ENCODE measurements around the gene ADCY10.
"Not testable (repeated sequence)": the region's sequence is repeated elsewhere in the genome, so short reads cannot be mapped to it uniquely, and the experiment has no call there.

The ADCY10 gene

GRCh38 chr1:167927046-167927754 is 13.3 kb upstream of the ADCY10 start:
- DNase-seq, result no peak

- DNase-seq, result no peak
Measured at GRCh38 chr1:167926486-167926997, 12.6 kb upstream of the ADCY10 start.

GRCh38 chr1:167924543-167925231 is 10.8 kb upstream of the ADCY10 start:
- DNase-seq, result no peak

GRCh38 chr1:167924102-167924501 is 10.2 kb upstream of the ADCY10 start:
- no peak for DNase-seq

- DNase-seq, result no peak
Measured at GRCh38 chr1:167923324-167924056, 9.6 kb upstream of the ADCY10 start.

- DNase-seq, result no peak
Measured at GRCh38 chr1:167922611-167923074, 8.7 kb upstream of the ADCY10 start.

GRCh38 chr1:167922023-167922422 is 8.1 kb upstream of the ADCY10 start:
- DNase-seq, result no peak

- no peak for DNase-seq
Measured at GRCh38 chr1:167916766-167917511, 3.0 kb upstream of the ADCY10 start.

- no peak for DNase-seq
Measured at GRCh38 chr1:167915569-167915968, 1.6 kb upstream of the ADCY10 start.

- DNase-seq, result no peak
Measured at GRCh38 chr1:167912294-167912693, 1.6 kb downstream of the ADCY10 start.

GRCh38 chr1:167911413-167911812 is 2.5 kb downstream of the ADCY10 start:
- no peak for DNase-seq

GRCh38 chr1:167910530-167910929 is 3.4 kb downstream of the ADCY10 start:
- DNase-seq, result no peak

- DNase-seq, result no peak
Measured at GRCh38 chr1:167909691-167910180, 4.2 kb downstream of the ADCY10 start.

- no peak for DNase-seq
Measured at GRCh38 chr1:167905671-167906070, 8.3 kb downstream of the ADCY10 start.

- no peak for DNase-seq
Measured at GRCh38 chr1:167905182-167905581, 8.8 kb downstream of the ADCY10 start.

- no peak for DNase-seq
Measured at GRCh38 chr1:167904652-167905130, 9.2 kb downstream of the ADCY10 start.

- DNase-seq, result no peak
Measured at GRCh38 chr1:167900907-167901306, 13.0 kb downstream of the ADCY10 start.

GRCh38 chr1:167899253-167899681 is 14.7 kb downstream of the ADCY10 start:
- DNase-seq, result no peak

GRCh38 chr1:167898578-167899222 is 15.2 kb downstream of the ADCY10 start:
- no peak for DNase-seq

- no peak for DNase-seq
Measured at GRCh38 chr1:167893798-167894197, 20.1 kb downstream of the ADCY10 start.

- DNase-seq, result no peak
Measured at GRCh38 chr1:167890400-167890799, 23.5 kb downstream of the ADCY10 start.

GRCh38 chr1:167887187-167887586 is 26.7 kb downstream of the ADCY10 start:
- DNase-seq, result not testable (repeated sequence)
